SH-SY5Y (cell line): Measurements from ENCODE around the gene ZC3H14.

ENCODE experiments used
- GATA2 ChIP-seq: IDR thresholded peaks from 2 replicates; pipeline ENCODE4 v1.6.1; 2011; ENCODE audit warnings: mild to moderate bottlenecking, low read depth, low read length
- GATA3 ChIP-seq: IDR thresholded peaks from 2 replicates; pipeline ENCODE4 v1.6.1; 2011; ENCODE audit warnings: low read depth, mild to moderate bottlenecking, low read length, moderate library complexity

ZC3H14 gene

GRCh38 chr14:88568196-88568595, 5.4 kb downstream of the ZC3H14 start:
- TF ChIP-seq GATA2, result no peak
- no peak for TF ChIP-seq GATA3

- TF ChIP-seq GATA2 (no peak), GATA3 (no peak)
These were observed 9.3 kb downstream of the ZC3H14 start for GRCh38 chr14:88572117-88572516.

- TF ChIP-seq GATA3 (no peak), GATA2 (no peak)
These were observed 13.4 kb downstream of the ZC3H14 start for GRCh38 chr14:88576222-88576621.

- no peak for TF ChIP-seq GATA2
- TF ChIP-seq GATA3, result no peak
These were observed 21.6 kb downstream of the ZC3H14 start for GRCh38 chr14:88584451-88584850.

GRCh38 chr14:88588081-88588480, 25.2 kb downstream of the ZC3H14 start:
- TF ChIP-seq GATA3 (no peak), GATA2 (no peak)

- no peak for TF ChIP-seq GATA2
- TF ChIP-seq GATA3, result no peak
These were observed 27.3 kb downstream of the ZC3H14 start for GRCh38 chr14:88590173-88590572.

GRCh38 chr14:88592031-88592430, 29.2 kb downstream of the ZC3H14 start:
- TF ChIP-seq GATA3 (no peak), GATA2 (no peak)

GRCh38 chr14:88597038-88597437, 34.2 kb downstream of the ZC3H14 start:
- TF ChIP-seq GATA3 (no peak), GATA2 (no peak)

- TF ChIP-seq GATA2, result no peak
- TF ChIP-seq GATA3, result no peak
These were observed 34.8 kb downstream of the ZC3H14 start for GRCh38 chr14:88597601-88598000.

GRCh38 chr14:88598097-88598675, 35.3 kb downstream of the ZC3H14 start:
- TF ChIP-seq GATA2, result no peak
- TF ChIP-seq GATA3, result no peak

- TF ChIP-seq GATA3 (no peak), GATA2 (no peak)
These were observed 36.5 kb downstream of the ZC3H14 start for GRCh38 chr14:88599326-88599725.

GRCh38 chr14:88599761-88600439, 37.1 kb downstream of the ZC3H14 start:
- TF ChIP-seq GATA3 (no peak), GATA2 (no peak)

GRCh38 chr14:88604212-88604611, 41.4 kb downstream of the ZC3H14 start:
- TF ChIP-seq GATA3 (no peak), GATA2 (no peak)

GRCh38 chr14:88605594-88605993, 42.8 kb downstream of the ZC3H14 start:
- TF ChIP-seq GATA3 (no peak), GATA2 (no peak)

GRCh38 chr14:88607829-88608228, 45.0 kb downstream of the ZC3H14 start:
- no peak for TF ChIP-seq GATA2
- TF ChIP-seq GATA3, result no peak
